Measurements from ENCODE around the gene OTULIN.
A peak's percentile ranks its signal among the peaks of the same experiment; 100 is the strongest.

OTULIN gene

DNA sequence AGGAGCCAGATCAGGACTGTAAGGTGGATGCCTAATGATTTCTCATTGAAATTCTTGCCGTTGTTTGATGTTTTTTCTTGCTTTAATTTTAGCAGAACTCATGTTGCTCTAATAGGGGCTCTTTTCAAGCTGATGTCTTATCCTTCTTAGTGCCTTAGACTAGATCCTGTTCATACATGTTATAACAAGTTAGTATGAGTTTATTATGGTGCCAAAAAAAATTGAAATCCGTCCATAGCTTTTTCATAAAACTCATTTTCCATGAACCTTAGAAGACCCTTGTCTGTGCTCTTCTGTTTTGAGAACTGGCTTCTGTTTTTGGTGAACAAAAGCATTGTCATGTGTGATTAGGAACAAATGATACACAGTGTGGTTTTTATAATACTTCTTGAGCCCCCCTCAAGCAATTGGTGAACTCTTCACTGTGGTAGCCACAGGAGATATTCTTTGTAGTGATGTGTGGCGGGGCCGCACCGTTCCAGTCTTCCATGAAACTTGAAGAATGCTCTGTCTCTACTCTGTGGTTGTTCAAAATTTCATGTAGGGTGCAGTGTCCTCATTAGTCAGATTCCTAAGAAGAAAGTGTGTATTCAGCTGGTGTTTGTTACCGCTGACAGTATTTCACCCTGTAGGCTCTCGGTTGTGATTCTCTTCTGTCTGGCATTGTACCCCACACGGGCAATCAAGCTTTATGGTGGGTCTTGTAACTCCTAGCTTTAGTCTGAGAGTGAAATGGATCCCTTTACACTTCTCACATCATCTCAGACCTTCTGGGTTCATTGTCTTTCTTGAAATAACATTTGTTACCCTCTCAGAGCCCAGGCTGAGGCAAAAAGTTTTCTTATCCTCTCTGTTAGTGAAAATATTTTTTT lies 10.7 kb downstream of the OTULIN start:
- TF ChIP-seq ZNF274 (IDR thresholded peaks at IDR 0.05; ENCODE audit: low read depth, low read length): no peak
- peak overlapping the region; percentile 71; the same call in 1 of the 2 replicates for H3K4me3 ChIP-seq (ENCODE audit: low read length)

DNA sequence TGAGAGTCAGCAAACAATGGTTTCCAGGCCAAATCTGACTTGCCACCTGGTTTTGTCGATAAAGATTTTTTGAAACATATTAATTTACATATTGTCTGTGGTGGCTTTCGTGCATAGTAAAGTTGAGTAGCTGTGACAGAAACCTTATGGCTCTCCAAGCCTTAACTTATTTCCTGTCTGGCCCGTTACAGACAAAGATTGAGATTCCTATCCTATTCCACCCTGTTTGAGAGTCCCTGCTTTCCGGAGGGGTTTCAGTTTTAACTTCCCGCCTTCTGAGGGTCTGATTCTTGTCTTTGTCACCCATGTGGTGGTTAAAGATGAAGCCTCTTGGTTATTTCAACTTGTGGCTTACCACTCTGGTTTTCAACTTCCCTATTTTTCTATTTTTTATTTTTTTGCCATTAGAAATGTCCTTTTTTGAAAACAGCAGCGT lies 11.4 kb downstream of the OTULIN start:
- H3K4me3 ChIP-seq (ENCODE audit: low read length): peak overlapping the region; percentile 71; the same call in 1 of the 2 replicates
- TF ChIP-seq ZNF274 (IDR thresholded peaks at IDR 0.05; ENCODE audit: low read depth, low read length): no peak

DNA sequence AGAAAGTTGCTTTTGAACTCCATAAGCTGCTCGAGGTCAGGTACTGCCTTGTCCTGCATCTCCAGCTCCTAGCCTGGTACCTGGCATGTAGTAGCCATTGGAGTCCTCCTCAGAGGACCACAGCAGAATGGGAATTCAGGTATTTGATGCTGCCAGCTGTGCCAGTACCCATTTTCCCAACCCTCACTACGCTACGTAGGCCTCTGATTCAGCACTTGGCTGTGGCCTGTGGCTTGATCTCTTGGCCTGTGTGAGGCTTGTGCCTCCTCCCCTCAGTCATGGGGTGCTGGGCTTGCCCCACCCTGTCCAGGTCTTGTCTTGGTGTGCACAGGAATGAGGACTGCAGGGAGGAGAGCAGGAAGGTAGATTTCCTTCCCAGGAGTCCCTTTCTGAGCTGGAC lies 11.8 kb downstream of the OTULIN start:
- peak overlapping the region; percentile 6; the same call in 1 of the 2 replicates for H3K4me3 ChIP-seq (ENCODE audit: low read length)
- no peak for TF ChIP-seq ZNF274 (IDR thresholded peaks at IDR 0.05; ENCODE audit: low read depth, low read length)

DNA sequence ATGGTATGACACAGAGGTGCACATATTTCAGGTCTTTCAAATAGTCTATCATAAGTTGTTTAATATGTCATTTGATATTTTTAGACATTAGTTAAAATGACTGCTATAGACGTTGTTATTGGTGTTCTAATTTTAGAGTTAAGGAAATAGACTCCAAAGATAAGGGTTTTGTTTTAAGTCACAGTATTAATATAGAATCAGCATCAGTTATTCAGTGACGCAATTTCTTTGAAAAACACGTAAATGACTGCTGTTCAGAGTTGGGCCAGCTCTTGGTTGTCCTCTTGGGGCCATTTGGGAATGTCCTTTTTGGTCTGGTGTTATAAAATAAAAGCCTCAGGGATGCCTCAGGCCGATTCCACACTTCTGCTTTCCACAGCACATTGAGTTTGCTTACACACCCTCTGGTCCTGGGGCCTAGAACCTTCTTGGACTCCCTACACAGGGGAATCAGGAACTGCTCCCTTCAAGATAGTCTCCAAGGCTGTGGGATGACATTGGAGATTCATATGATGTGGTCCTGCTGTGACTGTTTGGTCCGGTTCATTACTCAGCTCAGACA lies 14.3 kb downstream of the OTULIN start:
- no peak overlapping the region; the same call in 1 of the 2 replicates for H3K4me3 ChIP-seq (ENCODE audit: low read length)
- no peak for TF ChIP-seq ZNF274 (IDR thresholded peaks at IDR 0.05; ENCODE audit: low read depth, low read length)

DNA sequence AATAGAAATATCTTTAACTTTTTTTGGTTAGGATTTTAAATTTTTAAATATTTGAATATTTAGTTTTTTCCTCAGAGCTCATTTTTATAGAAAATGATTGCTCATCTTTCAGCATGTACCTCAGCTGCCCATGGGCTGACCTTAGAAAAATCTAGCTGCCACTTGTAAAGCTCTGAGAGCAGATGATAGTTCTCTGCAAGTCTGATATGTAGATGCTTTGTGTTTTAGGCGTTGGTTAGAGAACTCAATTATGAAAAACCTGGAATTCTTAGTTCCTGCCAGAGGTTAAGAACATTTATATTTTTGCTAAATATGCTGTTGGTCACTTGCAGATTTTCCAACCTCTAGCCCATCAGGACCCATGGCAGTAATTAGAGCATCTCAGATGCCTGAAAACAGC lies 15.1 kb downstream of the OTULIN start:
- no peak overlapping the region for H3K4me3 ChIP-seq (ENCODE audit: low read length)
- TF ChIP-seq ZNF274 (IDR thresholded peaks at IDR 0.05; ENCODE audit: low read depth, low read length): no peak

DNA sequence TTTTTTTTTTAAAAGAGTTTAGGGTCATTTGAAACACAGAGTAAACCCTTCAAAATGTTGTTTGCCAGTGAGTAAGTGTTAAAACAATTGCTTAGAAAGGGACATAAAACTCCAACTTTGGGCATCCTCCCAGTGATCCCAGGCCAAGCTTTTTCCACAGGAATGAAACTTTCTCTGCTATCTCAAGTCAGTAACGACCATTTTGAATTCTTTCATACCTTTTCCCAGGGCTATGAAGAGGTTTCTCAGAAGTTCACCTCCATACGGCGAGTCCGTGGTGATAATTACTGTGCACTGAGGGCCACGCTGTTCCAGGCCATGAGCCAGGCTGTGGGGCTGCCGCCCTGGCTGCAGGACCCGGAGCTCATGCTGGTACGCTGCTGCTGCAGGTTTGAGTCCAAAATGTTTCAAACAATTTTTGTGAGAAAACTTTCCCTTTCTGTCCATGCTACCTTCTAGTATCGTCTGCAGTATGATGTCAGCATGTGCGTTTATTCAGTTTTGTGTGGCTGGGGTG lies 16.8 kb downstream of the OTULIN start:
- H3K4me3 ChIP-seq (ENCODE audit: low read length): no peak overlapping the region
- TF ChIP-seq ZNF274 (IDR thresholded peaks at IDR 0.05; ENCODE audit: low read depth, low read length): no peak

DNA sequence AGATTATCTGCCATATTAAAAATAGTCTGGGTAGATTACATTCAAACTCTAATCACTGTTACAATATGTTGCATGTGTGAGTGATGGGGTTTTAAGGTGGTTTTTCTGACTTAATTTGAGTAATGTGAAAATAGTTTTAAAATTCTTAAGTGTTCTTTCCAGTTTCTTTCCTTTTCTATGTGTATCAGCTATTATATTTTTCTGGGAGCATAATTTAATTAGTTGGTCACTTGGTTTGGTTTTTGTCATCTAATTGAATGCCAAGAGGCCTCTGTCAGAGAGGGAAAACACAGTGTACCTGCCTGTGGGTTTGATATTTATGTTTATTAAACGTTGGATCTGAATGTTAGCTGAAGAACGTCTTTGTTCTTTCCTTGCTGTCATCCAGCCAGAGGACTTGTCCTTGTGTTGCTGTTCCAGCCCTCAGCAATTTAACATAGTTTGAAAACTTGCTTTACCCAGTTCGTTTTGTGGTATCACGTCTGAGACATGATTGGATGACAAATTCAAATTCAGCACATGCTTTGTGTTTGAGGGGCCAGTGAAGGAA lies 19.5 kb downstream of the OTULIN start:
- TF ChIP-seq ZNF274 (IDR thresholded peaks at IDR 0.05; ENCODE audit: low read depth, low read length): no peak

DNA sequence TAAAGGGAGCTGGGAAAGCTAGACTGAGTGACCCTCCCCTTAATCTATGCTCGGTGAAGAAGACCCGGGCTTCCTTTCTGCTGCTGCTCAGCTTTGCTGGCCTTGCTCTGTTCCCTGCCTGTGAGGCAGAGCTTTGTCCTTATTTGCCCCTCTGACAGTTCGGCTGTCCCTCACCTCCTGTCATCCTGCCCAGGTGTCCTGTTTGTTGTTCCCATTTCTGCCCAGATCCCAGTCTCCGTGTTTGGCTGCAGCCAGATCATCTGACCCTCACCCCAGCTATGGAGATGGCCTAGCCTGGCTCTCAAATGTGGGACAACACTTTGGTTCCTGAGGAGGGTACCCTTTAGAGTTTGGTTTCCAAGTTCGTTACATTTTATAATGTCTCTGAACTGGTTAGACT lies 20.2 kb downstream of the OTULIN start:
- TF ChIP-seq ZNF274 (IDR thresholded peaks at IDR 0.05; ENCODE audit: low read depth, low read length): no peak

More for the DNA sequence above, 19.5 kb downstream of the OTULIN start:
- H3K4me3 ChIP-seq (ENCODE audit: low read length): no peak overlapping the region

DNA sequence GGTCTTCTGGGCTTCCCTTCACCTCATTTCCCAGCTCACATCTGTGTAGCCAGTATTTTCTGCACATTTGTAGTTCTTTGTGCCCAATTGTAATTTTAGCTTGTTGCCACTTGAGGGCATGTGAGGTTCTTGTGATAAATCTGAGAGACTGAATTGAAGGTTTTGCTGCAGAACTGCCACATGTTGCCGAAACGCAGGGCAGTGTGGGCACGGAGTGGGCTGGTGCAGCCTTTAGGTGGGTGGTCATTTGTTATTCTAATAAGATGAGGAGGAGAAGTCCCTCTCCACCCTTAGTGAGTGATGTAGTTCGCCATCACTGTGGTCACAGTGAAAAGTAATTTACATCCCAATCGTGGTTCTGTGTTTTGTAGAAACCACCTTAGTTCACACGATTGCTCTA lies 21.2 kb downstream of the OTULIN start:
- no peak overlapping the region for H3K4me3 ChIP-seq (ENCODE audit: low read length)
- TF ChIP-seq ZNF274 (IDR thresholded peaks at IDR 0.05; ENCODE audit: low read depth, low read length): no peak

More for the DNA sequence above, 20.2 kb downstream of the OTULIN start:
- H3K4me3 ChIP-seq (ENCODE audit: low read length): no peak overlapping the region

DNA sequence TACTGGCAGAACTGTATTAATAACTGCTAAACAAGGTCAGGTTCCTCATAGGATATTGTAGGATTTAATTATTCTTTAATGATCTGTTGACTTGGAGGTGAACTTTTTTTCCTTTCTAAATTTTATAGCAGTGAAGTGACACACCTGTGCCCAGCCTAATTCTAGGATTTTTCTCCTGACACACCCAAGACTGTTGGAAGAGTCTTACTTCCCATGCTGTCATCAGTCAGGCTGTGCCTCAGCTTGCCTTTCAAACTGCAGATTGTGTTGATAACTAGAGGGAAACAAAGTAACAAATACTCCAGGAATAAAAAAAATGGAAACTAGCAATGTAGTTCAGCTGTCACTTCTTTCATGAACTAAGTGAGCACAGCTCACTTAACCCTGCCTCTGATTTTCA lies 22.0 kb downstream of the OTULIN start:
- H3K4me3 ChIP-seq (ENCODE audit: low read length): no peak overlapping the region
- no peak for TF ChIP-seq ZNF274 (IDR thresholded peaks at IDR 0.05; ENCODE audit: low read depth, low read length)

DNA sequence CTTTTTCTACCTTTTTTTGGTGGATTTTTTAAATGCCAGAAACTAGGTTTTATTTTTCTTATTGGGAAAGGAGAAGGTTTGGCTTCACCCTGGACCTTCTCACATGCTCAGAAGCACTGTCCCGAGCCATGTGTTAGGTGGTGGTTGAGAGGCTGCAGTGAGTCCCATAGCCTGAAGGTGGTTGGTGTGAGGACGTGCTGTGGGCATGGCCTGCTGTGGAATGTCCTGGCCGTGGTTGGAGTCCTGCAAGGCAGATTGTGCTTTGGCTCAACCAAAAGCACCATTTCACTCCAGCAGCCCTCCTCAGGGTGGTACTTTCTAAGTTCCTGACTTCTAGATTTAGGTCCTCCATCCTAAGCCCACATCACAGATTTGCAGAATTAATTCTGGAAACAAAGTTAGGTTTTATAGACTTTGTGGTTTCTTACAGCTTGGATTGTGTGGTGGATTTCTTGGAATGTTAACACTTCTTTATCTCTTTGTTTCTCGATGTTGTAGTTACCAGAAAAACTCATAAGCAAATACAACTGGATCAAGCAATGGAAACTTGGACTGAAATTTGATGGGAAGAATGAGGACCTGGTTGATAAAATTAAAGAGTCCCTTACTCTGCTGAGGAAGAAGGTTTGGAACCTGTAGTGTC lies 22.6 kb downstream of the OTULIN start:
- H3K4me3 ChIP-seq (ENCODE audit: low read length): no peak overlapping the region
- TF ChIP-seq ZNF274 (IDR thresholded peaks at IDR 0.05; ENCODE audit: low read depth, low read length): no peak

DNA sequence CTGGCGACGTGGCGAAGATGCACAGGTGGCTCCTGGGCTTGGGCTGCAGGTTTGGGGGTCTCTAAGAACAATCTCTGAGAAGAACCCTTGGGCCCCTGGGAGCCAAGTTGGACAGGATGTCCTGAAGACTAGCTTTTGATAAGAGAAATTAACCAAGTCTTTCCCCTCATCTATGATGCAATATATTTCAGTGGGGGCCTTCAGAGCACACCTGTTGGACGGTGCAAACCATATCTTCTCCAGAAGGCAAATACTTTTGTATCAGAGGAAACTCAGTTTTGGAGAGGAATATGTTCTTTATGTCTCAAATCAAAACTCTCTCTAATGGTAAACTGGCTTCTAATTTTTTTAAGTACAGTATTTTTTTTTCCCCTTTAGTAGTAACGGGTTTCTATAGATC lies 28.6 kb downstream of the OTULIN start:
- H3K4me3 ChIP-seq (ENCODE audit: low read length): no peak overlapping the region
- TF ChIP-seq ZNF274 (IDR thresholded peaks at IDR 0.05; ENCODE audit: low read depth, low read length): no peak

DNA sequence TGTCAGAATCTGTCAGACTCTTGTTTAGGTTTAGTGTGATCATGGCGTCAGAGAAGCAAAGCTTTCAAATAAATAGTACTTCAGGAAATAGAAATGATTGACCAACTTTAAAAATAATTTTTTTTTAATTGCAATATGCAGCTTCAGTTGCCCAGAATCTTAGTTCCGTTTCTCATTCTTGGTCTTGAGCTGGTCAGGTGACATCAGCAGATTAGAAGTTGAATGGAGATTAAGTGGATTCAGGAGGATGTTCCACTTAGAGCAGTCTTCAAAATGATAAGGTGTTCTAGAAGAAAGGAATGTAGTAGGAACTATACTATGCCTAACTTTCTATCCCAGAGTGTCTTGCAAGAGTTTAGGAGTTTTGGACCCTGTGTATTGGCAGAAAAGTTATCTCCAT lies 30.6 kb downstream of the OTULIN start:
- TF ChIP-seq ZNF274 (IDR thresholded peaks at IDR 0.05; ENCODE audit: low read depth, low read length): no peak

DNA sequence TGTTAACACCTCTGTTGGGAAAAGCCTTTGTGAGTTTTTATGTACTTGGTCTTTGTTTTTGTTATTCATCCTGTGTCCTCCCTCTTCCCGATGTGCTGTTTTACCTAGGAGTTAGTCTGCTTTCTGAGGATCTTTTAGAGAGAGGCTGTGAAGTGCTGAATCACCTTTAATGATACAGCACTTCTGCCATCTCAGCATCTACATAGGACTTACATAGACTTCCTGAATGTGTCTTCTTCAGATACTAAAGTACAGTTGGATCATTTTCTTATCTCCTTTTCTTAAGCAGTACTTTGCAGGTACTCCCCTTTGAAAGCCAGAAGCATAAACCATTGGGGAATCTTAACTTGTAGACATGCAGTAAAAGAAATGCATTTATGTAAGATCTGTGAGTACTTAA lies 31.5 kb downstream of the OTULIN start:
- no peak overlapping the region for H3K4me3 ChIP-seq (ENCODE audit: low read length)
- TF ChIP-seq ZNF274 (IDR thresholded peaks at IDR 0.05; ENCODE audit: low read depth, low read length): no peak

More for the DNA sequence above, 30.6 kb downstream of the OTULIN start:
- H3K4me3 ChIP-seq (ENCODE audit: low read length): no peak overlapping the region

Data from GM08714 (cell line).